Kidney tubule cell (primary cell): ENCODE data around the gene CFL1.
A peak's percentile ranks its signal among the peaks of the same experiment; 100 is the strongest.
"Not testable (repeated sequence)": the region's sequence is repeated elsewhere in the genome, so short reads cannot be mapped to it uniquely, and the experiment has no call there.

ENCODE experiments used
- DNase-seq: peaks from one replicate; pipeline ENCODE4 v3.0.0-alpha.2; 2018; ENCODE audit warnings: low spot score

The CFL1 gene

DNA sequence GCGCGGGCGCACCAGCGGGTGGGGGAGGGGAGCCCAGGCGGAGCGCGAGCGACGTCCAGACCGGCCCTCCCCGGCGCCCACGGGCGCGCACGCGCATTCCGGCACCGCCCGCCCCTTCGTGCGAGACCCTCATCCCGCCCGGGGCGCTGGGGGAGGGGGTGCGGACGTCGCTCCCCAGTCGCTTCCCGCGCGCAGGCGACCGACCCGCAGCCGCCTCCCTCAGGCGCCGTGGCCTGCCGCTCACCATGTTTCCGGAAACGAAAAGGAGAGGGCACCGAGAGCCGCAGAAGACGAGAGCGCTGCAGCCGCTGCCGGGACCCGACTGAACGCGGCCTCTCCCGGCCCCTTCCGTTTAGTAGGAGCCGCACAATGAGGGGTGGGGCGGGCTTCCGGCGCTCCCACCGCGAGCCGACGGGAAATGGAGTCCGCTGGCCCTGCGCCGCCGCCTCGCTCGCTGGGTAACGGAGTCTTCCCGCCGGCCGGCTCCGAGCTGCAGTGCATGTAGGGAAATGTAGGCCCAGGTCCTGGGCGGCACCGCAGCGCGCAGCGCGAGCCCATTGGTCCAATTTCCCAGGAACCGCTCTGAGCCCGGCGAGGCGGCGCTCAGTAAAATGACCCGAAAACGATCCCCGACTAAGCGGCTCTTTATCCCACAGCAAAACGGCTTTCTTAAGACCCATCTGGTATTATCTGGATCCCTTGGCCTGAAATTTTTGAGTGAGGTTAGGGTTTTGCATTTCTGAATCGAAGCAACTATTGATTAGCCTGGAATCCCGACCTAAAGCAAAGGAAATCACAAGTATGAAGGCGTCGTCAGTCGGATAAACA lies at the start of gene CFL1:
TSS of gene CFL1 (minus strand) at position 328 of the 828 bp plus-strand sequence. CDS start at position 247, 81 bp downstream.
- DNase-seq = peak; percentile 98

- DNase-seq = no peak
Observed at GRCh38 chr11:65906602-65907001, 48.6 kb upstream of the CFL1 start.

- no peak for DNase-seq
Observed at GRCh38 chr11:65903715-65904114, 45.7 kb upstream of the CFL1 start.

DNA sequence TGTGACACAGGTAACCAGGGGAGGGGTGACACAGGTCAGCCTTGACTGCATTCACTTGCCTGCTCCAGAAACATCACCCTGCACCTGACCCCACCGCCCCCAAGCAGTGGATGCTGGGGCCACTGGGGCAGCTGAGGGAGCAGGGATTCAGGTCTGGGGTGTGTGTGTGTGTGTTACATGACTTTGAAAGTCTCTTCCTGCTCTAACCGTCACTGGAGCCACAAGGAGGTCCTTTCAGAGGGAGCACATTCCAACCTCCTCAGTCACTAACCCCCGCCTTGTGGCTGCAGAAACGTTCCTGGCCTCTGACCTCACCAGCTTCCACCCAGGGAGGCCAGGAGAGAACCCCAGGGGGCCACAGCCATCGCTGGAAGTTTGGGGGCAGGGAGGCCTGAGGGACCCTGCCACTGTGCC lies 45.1 kb upstream of the CFL1 start:
- DNase-seq = peak; percentile 97

DNA sequence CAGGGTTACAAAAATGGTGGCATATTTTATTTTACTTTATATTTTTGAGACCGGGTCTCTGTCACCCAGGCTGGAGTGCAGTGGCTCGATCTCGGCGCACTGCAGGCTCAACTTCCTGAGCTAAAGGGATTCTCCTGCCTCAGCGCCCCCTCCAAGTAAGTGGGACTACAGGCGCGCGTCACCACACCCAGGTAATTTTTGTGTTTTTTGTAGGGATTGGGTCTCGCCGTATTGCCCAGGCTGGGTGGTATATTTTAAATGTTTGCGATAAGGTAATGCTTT lies 42.9 kb upstream of the CFL1 start:
- no peak for DNase-seq

DNA sequence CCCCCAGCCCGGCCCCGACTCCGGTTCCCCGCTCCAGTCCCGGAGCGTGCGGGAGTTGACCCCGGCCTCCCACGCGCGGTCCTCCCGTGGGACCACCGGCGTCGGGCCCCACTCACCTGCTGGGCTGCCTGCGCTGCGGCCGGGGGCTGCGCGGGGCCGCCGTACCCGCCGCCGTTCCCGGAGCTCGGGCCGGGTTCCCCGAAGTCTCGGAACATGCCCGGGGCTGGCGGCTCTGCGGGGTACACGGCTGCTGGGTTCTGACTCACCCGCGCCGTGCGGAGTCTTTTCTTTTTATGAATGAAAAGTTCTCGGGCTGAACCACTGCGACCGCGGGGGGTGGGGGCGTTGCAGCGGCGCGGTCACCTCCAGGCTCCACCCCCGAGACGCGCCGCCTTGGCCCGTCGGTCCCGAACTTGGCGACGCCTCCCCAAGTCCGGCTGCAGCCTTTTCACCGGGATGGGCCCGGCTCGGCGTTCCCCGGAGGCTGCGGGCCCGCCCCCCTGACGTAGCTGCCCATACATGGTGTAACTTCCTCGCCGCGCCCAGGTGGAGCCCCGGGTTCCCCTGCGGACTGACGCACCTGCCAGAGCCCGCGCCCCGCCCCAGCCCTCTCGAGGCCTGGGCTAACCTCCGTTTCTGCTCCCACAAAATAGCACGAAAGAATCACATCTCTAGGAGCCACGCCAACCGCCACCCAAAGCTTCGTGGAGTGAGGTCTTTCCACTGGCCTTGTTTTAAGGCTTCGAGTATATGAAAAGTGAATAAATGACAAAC lies 42.3 kb upstream of the CFL1 start, which contains the start of gene FOSL1:
TSS of gene FOSL1 (minus strand) at position 264 of the 774 bp plus-strand sequence. CDS start at position 215, 49 bp downstream.
- peak; percentile 99 for DNase-seq

DNA sequence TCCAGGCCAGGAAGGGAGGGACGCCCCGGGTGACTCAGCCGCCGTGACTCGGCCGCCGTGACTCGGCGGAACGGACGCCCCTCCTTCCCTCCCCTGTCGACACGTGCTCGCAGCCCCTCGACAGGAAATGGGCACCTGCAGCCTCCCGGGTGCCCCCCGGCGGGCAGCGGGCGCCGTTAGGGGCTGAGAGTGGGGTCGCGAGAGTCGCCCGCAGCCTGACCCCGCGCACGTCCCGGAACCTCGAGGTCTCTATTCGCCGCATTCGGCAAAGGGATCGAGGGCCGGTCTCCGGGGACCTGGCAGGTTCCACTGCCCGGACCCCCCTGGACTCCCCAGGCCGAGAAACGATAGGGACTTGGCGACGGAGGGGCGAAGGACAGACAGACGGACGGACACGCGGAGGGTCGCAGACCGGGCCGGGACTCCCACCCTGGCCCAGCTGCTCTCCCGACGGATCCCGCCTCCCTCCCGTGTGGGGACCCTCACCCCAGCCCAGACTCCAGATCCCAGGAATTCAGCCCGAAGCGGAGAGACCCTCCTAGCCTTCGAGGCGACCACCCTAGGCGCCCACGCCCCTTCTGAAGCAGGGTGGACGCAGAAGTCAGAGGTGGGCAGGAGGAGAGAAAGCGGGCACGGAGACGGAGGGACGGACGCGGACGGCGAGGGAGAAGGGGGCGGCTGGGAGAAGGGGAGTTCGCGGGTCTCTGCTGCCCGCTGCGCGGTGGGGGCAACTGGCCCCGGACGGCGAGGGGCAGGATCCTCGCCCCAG lies 41.6 kb upstream of the CFL1 start:
- DNase-seq = peak; percentile 92

- DNase-seq = no peak
Observed at GRCh38 chr11:65898656-65899355, 40.8 kb upstream of the CFL1 start.

- no peak for DNase-seq
Observed at GRCh38 chr11:65897020-65897471, 39.1 kb upstream of the CFL1 start.

DNA sequence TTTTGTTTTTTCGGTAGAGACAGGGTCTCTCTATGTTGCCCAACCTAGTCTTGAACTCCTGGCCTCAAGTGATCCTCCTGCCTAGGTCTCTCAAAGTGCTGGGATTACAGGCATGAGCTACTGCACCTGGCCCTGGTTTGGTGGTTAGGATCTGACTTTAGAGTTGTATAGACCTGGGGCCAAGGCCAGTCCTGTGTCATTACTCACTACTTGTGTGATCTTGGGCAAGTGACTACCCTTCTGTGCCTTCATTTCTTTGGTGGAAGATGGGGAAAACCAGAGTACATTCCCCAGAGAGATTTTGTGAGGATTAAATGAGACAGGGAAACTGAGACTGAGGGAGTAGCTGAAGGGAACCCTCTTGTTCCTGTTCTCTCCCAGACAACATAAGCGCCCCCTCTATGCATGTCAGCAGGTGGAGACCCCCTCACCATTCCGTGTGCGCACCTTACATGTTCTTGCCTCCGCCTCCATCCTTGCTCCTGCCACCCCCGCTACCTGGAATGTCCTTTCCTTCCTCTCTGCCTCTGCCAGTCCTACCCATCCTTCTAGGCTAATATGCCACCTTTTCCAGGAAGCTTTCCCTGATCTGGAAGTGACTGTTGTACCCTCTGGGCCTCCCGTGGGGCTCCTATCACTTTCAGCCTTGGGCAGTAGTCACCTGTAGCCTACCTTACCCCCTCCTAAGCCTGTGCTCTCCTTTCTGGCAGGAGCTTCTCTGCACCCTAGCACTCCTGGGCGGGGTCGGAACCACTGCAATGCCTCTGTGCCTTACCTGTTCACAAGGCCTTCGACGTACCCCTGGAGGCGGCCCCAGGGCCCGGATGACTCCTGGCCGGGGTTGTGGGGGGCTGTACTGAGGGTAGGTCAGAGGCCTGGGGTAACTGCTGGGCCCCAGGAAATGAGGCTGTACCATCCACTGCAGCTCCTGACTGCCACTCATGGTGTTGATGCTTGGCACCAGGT lies 38.3 kb upstream of the CFL1 start:
- no peak for DNase-seq

- no peak for DNase-seq
Observed at GRCh38 chr11:65895482-65895981, 37.6 kb upstream of the CFL1 start.

DNA sequence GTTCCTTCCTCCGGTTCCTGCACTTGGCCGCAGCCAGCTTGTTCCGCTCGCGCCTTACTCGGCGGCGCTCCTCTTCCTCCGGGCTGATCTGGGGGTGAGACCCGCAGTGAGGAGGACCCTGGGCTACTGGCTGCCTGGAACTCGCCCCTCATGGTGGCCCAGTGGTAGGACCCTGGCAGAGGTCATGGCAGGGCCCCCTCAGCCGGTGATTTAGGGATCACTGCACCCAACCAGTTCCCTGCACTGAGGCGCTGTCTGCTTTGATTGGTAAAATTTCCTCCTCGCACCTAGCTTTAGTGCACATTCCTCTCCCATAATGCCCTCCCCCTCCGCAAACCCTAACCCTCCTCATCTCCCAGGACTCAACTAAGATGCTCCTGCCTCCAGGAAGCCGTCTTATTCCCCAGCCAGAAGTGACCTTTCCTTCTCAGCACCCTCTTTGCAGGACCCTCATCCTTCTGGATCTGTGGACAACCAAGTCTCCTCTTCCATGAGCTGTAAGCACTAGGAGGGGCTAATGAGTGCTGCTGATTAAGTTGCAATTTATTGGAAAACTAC lies 36.1 kb upstream of the CFL1 start:
- DNase-seq = no peak

DNA sequence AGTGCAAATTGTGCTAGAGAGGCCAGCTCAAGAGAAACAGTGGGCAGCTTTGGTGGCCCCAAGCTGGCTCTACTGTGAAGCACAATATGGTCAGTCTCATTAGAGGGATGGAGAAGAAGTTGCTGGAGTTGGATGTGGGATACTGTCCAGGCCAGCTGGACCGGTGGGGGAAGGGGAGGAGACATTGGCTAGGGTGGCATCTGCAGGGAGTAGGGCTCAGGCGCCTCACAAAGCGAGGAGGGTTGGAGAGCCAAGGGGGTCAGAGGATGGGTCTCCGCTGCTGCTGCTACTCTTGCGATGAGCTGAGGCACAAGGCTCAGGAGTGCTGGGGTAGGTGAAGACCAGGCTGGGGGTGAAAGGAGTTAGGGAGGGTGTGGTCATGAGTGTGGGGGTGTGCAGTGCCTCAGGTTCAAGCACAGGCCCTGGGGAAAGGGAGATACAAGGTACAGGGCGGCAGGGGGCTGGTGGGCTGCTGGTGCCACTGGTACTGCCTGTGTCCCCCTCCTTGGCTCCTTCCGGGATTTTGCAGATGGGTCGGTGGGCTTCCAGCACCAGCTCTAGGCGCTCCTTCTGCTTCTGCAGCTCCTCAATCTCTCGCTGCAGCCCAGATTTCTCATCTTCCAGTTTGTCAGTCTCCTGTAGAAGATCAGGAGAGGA lies 34.8 kb upstream of the CFL1 start:
- DNase-seq = no peak

GRCh38 chr11:65892137-65892540 lies 34.2 kb upstream of the CFL1 start:
- not testable (repeated sequence) for DNase-seq

GRCh38 chr11:65891219-65892136 lies 33.5 kb upstream of the CFL1 start:
- no peak for DNase-seq

GRCh38 chr11:65890324-65891218 lies 32.6 kb upstream of the CFL1 start, which contains the start of gene CCDC85B:
TSS of gene CCDC85B (plus strand) at chr11:65890673. CDS start at chr11:65890784, 111 bp downstream.
- DNase-seq = peak; percentile 96

DNA sequence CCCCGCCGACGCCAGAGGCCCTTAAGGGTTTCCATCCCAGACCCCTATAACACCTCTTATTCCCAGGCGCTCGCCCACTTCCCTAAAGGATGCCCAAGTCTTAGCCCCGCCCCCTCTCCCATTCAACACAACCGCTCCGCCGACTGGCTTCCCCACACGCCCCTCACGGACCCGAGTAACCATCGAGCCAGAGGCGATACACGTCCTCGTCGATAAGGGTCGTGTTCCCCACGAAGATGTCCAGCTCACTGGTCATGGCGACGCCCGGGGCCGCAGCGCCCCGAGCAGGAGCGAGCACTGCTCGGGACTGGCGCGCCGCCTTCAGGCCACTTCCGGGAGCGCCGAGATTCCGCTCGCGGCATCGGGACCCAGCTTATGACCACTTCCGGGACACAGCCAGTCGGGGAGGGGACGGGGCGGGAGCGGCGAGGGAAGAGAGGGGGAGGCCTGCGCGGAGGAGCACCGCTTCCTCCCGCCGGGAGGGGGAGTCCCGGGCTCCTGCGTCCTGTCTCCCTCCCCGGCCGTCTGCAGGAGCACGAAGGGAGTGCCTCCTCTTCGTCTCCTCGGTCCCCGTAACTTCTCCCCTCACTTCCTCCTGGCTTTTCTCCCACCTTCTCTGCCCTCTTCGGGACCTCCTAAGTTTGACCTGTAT lies 30.3 kb upstream of the CFL1 start, which contains the start of gene FIBP:
TSS of gene FIBP (minus strand) at position 309 of the 652 bp plus-strand sequence. CDS start at position 256, 53 bp downstream.
- peak; percentile 97 for DNase-seq
